ENCODE measurements around the gene UNKL.

The UNKL gene

DNA sequence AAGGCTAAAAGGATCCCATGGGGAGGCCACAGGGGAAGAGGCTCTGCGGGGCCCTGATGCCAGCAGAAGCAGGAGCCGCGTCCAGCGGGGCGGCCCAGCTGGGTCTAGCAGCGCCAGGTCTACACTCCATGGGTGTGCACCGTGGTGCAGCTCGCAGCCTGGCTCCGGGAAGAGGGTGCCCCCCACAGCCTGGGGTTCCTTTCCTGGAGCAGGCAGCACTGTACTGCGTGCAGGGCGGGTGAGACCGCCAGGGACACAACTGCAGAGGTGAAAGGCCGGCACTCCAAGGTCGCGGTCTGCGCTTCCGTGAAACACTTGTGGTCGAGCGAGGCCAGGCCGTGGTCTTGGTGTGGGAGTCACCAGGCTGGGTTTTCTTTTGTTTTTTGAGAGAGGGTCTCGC lies 36.3 kb upstream of the UNKL start:
- Histone ChIP-seq H3K9me2 (replicated peaks; ENCODE audit: insufficient read depth, low read length) (no peaks in the 10 kb centered on the region), H3F3A (ENCODE audit: insufficient read depth) (no peaks in the 10 kb centered on the region), H3K27ac (ENCODE audit: low read depth, low read length) (no peak overlapping the region), H3K4me3 (ENCODE audit: insufficient read depth, low read length, poor library complexity, severe bottlenecking) (no peak overlapping the region), H2AFZ (ENCODE audit: low read depth, low read length, severe bottlenecking) (no peak overlapping the region), H3K27me3 (ENCODE audit: low read length) (no peaks in the 10 kb centered on the region), H4K20me1 (ENCODE audit: low read depth, low read length) (no peaks in the 10 kb centered on the region), H3K79me2 (ENCODE audit: insufficient read depth, low read length) (no peaks in the 10 kb centered on the region), H3K9me3 (ENCODE audit: insufficient read depth, low read length) (no peaks in the 10 kb centered on the region), H3K36me3 (ENCODE audit: low read length) (no peaks in the 10 kb centered on the region), H3K9ac (ENCODE audit: low read length) (no peak overlapping the region), H3K4me2 (ENCODE audit: low read depth, low read length, poor library complexity, severe bottlenecking) (no peak overlapping the region)
- no peak for TF ChIP-seq EZH2phosphoT487 (conservative IDR thresholded peaks at IDR 0.05; ENCODE audit: low read length)

DNA sequence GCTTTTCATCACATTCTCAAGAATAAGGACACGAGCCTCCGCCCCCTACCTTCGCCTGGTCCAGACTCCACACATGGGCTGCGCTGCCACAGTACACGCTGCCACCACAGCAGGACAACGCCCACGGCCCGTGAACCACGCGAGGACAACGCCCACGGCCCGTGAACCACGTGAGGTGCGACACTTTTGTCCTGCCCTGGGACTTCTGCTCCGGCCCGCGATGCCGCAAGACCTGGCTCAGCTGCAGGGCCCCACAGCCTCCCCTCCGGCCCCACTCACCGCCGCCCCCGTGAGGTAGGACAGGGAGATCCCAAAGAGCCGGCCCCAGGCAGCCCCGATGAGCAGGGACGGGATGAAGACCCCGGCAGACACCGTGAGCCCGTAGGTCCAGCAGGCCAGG lies 35.7 kb upstream of the UNKL start:
- TF ChIP-seq EZH2phosphoT487 (conservative IDR thresholded peaks at IDR 0.05; ENCODE audit: low read length) = no peak
- TF ChIP-seq, protein P1, sequence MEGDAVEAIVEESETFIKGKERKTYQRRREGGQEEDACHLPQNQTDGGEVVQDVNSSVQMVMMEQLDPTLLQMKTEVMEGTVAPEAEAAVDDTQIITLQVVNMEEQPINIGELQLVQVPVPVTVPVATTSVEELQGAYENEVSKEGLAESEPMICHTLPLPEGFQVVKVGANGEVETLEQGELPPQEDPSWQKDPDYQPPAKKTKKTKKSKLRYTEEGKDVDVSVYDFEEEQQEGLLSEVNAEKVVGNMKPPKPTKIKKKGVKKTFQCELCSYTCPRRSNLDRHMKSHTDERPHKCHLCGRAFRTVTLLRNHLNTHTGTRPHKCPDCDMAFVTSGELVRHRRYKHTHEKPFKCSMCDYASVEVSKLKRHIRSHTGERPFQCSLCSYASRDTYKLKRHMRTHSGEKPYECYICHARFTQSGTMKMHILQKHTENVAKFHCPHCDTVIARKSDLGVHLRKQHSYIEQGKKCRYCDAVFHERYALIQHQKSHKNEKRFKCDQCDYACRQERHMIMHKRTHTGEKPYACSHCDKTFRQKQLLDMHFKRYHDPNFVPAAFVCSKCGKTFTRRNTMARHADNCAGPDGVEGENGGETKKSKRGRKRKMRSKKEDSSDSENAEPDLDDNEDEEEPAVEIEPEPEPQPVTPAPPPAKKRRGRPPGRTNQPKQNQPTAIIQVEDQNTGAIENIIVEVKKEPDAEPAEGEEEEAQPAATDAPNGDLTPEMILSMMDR (IDR thresholded peaks at IDR 0.05; ENCODE audit: insufficient read depth, low read length, poor library complexity, severe bottlenecking) = no peak
- H2AFZ ChIP-seq (ENCODE audit: low read depth, low read length, severe bottlenecking) = no peak overlapping the region
- H3K9me2 ChIP-seq (replicated peaks; ENCODE audit: insufficient read depth, low read length) = no peaks in the 10 kb centered on the region
- no peak overlapping the region for H3K27ac ChIP-seq (ENCODE audit: low read depth, low read length)
- H3K9ac ChIP-seq (ENCODE audit: low read length) = no peak overlapping the region
- no peak overlapping the region for H3K4me3 ChIP-seq (ENCODE audit: insufficient read depth, low read length, poor library complexity, severe bottlenecking)
- H3K4me2 ChIP-seq (ENCODE audit: low read depth, low read length, poor library complexity, severe bottlenecking) = no peak overlapping the region
- no peaks in the 10 kb centered on the region for H3K9me3 ChIP-seq (ENCODE audit: insufficient read depth, low read length)
- H3F3A ChIP-seq (ENCODE audit: insufficient read depth) = no peaks in the 10 kb centered on the region
- no peaks in the 10 kb centered on the region for H3K36me3 ChIP-seq (ENCODE audit: low read length)
- no peaks in the 10 kb centered on the region for H3K27me3 ChIP-seq (ENCODE audit: low read length)
- no peaks in the 10 kb centered on the region for H3K79me2 ChIP-seq (ENCODE audit: insufficient read depth, low read length)
- H4K20me1 ChIP-seq (ENCODE audit: low read depth, low read length) = no peaks in the 10 kb centered on the region

DNA sequence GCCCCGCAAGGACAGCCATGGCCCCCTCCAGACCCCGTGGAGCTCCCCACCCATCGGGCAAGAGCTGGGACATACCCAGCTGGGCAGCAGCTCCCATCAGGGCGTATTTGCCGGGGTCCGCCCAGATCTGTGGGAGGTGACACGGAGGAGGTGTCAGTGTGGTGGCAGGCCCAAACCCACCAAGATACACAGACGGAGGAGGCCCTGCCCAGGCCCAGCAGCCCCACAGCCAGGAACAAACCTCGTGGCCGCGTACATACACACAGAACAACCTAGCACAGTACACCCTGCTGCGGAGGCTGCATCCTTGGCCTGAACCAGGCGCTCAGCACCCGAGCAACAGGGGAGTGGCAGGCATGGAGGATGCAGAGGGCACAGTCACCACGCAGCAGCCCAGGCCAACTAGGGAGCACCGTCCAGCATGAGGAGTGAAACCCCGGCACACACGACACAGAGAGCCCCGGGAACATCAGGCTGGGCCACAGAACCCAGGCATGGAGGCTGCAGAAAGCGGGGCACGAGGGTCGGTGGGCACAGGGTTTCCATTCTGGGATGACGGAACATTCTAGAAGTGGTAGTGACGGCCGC lies 34.8 kb upstream of the UNKL start:
- H3K4me3 ChIP-seq (ENCODE audit: insufficient read depth, low read length, poor library complexity, severe bottlenecking) = no peak overlapping the region
- TF ChIP-seq, protein P1 (IDR thresholded peaks at IDR 0.05; ENCODE audit: insufficient read depth, low read length, poor library complexity, severe bottlenecking) = no peak
- no peak for TF ChIP-seq EZH2phosphoT487 (conservative IDR thresholded peaks at IDR 0.05; ENCODE audit: low read length)
- no peak overlapping the region for H3K9ac ChIP-seq (ENCODE audit: low read length)
- H3K27me3 ChIP-seq (ENCODE audit: low read length) = no peaks in the 10 kb centered on the region
- H3K79me2 ChIP-seq (ENCODE audit: insufficient read depth, low read length) = no peaks in the 10 kb centered on the region
- H3K9me2 ChIP-seq (replicated peaks; ENCODE audit: insufficient read depth, low read length) = no peaks in the 10 kb centered on the region
- no peaks in the 10 kb centered on the region for H3F3A ChIP-seq (ENCODE audit: insufficient read depth)
- no peaks in the 10 kb centered on the region for H3K36me3 ChIP-seq (ENCODE audit: low read length)
- H3K4me2 ChIP-seq (ENCODE audit: low read depth, low read length, poor library complexity, severe bottlenecking) = no peak overlapping the region
- H4K20me1 ChIP-seq (ENCODE audit: low read depth, low read length) = no peaks in the 10 kb centered on the region
- H3K27ac ChIP-seq (ENCODE audit: low read depth, low read length) = no peak overlapping the region
- no peaks in the 10 kb centered on the region for H3K9me3 ChIP-seq (ENCODE audit: insufficient read depth, low read length)
- H2AFZ ChIP-seq (ENCODE audit: low read depth, low read length, severe bottlenecking) = no peak overlapping the region

DNA sequence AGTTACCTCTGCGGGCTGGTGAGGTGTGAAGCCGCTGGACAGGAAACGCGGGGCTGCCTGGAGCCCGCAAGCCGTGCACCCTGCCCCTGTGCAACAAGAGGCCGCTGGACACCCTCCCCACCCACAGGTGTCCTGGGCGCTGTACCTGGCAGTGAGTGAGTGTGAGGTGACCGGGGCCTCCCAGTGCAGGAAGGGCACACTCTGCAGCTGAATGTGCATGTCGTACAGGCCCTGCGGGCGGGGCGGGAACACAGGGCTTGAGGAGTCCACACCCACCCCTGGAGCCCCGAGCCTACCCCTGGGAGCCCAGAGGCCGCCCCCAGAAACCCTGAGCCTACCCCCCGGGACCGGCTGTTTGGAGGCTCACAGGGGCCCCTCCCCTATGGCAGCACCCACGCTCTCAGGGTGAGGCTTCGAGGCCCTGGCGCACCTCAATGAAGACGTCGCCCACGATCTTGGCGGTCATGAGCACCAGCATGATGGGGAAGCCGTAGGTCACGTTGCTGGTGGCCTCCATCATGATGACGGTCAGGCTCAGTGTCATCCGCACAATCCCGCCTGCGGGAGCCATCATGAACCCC lies 34.1 kb upstream of the UNKL start:
- Histone ChIP-seq H3K79me2 (ENCODE audit: insufficient read depth, low read length) (no peaks in the 10 kb centered on the region), H3K27me3 (ENCODE audit: low read length) (no peaks in the 10 kb centered on the region), H3K4me2 (ENCODE audit: low read depth, low read length, poor library complexity, severe bottlenecking) (no peak overlapping the region), H3K36me3 (ENCODE audit: low read length) (no peaks in the 10 kb centered on the region), H3K9ac (ENCODE audit: low read length) (no peak overlapping the region), H3F3A (ENCODE audit: insufficient read depth) (no peaks in the 10 kb centered on the region), H3K4me3 (ENCODE audit: insufficient read depth, low read length, poor library complexity, severe bottlenecking) (no peak overlapping the region), H3K27ac (ENCODE audit: low read depth, low read length) (no peak overlapping the region), H3K9me2 (replicated peaks; ENCODE audit: insufficient read depth, low read length) (no peaks in the 10 kb centered on the region), H2AFZ (ENCODE audit: low read depth, low read length, severe bottlenecking) (no peak overlapping the region), H4K20me1 (ENCODE audit: low read depth, low read length) (no peaks in the 10 kb centered on the region), H3K9me3 (ENCODE audit: insufficient read depth, low read length) (no peaks in the 10 kb centered on the region)
- TF ChIP-seq, protein P1 (IDR thresholded peaks at IDR 0.05; ENCODE audit: insufficient read depth, low read length, poor library complexity, severe bottlenecking) = no peak
- TF ChIP-seq EZH2phosphoT487 (conservative IDR thresholded peaks at IDR 0.05; ENCODE audit: low read length) = no peak
